CD4-positive, alpha-beta T cell treated with Interleukin-12 subunit alpha and Interleukin-12 subunit beta, for 1 hour (primary cell): ENCODE data around the gene C19orf33.
"Not testable (repeated sequence)": the region's sequence is repeated elsewhere in the genome, so short reads cannot be mapped to it uniquely, and the experiment has no call there.

ENCODE experiments used
- DNase-seq: peaks from one replicate; pipeline ENCODE4 v3.0.0-alpha.2; 2020

The C19orf33 gene

GRCh38 chr19:38309615-38310278 lies 5.7 kb downstream of the C19orf33 start:
- no peak for DNase-seq

GRCh38 chr19:38310279-38310670 lies 6.2 kb downstream of the C19orf33 start:
- DNase-seq: no peak

GRCh38 chr19:38310986-38311385 lies 6.9 kb downstream of the C19orf33 start:
- DNase-seq: no peak

GRCh38 chr19:38315657-38316476 lies 11.8 kb downstream of the C19orf33 start, which contains the start of gene YIF1B:
TSS of gene YIF1B (minus strand) at chr19:38315947. CDS start at chr19:38315917, 30 bp downstream.
- DNase-seq: peak; percentile 96

- DNase-seq: no peak
These were observed 12.5 kb downstream of the C19orf33 start for GRCh38 chr19:38316477-38317067.

- peak; percentile 54 for DNase-seq
These were observed 13.1 kb downstream of the C19orf33 start for GRCh38 chr19:38317104-38317612.

GRCh38 chr19:38318660-38319059 lies 14.6 kb downstream of the C19orf33 start:
- DNase-seq: no peak

- DNase-seq: peak; percentile 51
These were observed 15.6 kb downstream of the C19orf33 start, which contains the start of gene KCNK6 for GRCh38 chr19:38319421-38320258. TSS of gene KCNK6 (plus strand) at chr19:38319845. CDS start at chr19:38319951, 106 bp downstream.

GRCh38 chr19:38320969-38321339 lies 16.9 kb downstream of the C19orf33 start:
- no peak for DNase-seq

- no peak for DNase-seq
These were observed 17.7 kb downstream of the C19orf33 start for GRCh38 chr19:38321646-38322196.

GRCh38 chr19:38323291-38323690 lies 19.2 kb downstream of the C19orf33 start:
- no peak for DNase-seq

- no peak for DNase-seq
These were observed 20.4 kb downstream of the C19orf33 start for GRCh38 chr19:38324431-38324830.

- no peak for DNase-seq
These were observed 22.5 kb downstream of the C19orf33 start for GRCh38 chr19:38326591-38326990.

- DNase-seq: no peak
These were observed 25.6 kb downstream of the C19orf33 start for GRCh38 chr19:38329651-38330050.

GRCh38 chr19:38331728-38332127 lies 27.7 kb downstream of the C19orf33 start:
- no peak for DNase-seq

- no peak for DNase-seq
These were observed 29.2 kb downstream of the C19orf33 start for GRCh38 chr19:38333245-38333644.

- peak; percentile 95 for DNase-seq
These were observed 32.0 kb downstream of the C19orf33 start for GRCh38 chr19:38335949-38336637.

GRCh38 chr19:38336638-38337359 lies 32.7 kb downstream of the C19orf33 start:
- peak; percentile 97 for DNase-seq

GRCh38 chr19:38337360-38337653 lies 33.3 kb downstream of the C19orf33 start:
- no peak for DNase-seq

GRCh38 chr19:38339011-38339410 lies 35.0 kb downstream of the C19orf33 start:
- DNase-seq: not testable (repeated sequence)

GRCh38 chr19:38340927-38341326 lies 36.9 kb downstream of the C19orf33 start:
- DNase-seq: no peak
